ENCODE results near the gene SLC31A1. TPM values are rescaled to one million over a fixed set of nuclear protein-coding genes. Genes with fewer than 3 reads are reported as not detected.

Gene SLC31A1
- 27.8 and 37.9 TPM in 2 replicates for total RNA-seq

DNA sequence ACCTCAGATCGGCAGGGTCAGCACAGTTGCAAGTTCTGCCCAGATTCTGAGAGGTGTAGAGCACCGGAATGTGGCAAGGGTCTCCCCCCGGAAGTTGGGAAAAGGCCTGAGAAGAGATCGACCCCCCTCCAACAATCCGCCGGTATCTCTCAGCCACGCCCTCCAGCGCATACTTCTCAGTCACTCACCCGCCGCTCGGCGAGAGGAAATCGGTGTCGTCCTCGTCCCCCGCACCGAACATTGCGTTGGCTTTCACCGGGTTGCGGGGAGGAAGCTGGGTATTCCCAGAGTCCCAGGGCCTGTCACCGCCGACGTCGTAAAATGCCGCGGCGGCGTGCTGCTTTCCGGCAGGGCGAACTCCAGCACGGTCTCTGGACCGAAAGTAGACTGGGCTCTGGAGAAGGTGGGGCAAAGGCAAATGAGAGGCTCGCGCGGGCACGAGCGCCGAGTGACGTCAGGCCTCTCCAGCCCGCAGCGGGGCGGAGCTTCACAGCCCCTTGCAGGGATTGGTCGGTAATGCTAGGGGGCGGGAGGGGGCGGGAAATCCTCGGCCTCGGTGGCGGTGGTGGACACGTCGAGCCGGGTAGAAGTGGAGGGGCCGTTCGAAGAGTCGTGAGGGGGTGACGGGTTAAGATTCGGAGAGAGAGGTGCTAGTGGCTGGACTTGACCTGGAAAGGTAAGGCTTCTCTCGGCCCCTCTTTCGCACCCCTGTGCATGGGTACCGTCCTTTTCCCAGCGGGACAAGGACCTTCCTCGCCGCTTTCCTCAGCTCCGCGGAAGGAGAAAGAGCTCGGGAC lies at the start of gene SLC31A1, which contains the start of gene FKBP15:
Gene SLC31A1 (plus strand): TSS at position 542 of the 797 bp plus-strand sequence. CDS start 34,605 bp downstream, outside the sequence.
Gene FKBP15 (minus strand): TSS at position 275 of the 797 bp plus-strand sequence. CDS start 34 bp downstream, at position 241.

DNA sequence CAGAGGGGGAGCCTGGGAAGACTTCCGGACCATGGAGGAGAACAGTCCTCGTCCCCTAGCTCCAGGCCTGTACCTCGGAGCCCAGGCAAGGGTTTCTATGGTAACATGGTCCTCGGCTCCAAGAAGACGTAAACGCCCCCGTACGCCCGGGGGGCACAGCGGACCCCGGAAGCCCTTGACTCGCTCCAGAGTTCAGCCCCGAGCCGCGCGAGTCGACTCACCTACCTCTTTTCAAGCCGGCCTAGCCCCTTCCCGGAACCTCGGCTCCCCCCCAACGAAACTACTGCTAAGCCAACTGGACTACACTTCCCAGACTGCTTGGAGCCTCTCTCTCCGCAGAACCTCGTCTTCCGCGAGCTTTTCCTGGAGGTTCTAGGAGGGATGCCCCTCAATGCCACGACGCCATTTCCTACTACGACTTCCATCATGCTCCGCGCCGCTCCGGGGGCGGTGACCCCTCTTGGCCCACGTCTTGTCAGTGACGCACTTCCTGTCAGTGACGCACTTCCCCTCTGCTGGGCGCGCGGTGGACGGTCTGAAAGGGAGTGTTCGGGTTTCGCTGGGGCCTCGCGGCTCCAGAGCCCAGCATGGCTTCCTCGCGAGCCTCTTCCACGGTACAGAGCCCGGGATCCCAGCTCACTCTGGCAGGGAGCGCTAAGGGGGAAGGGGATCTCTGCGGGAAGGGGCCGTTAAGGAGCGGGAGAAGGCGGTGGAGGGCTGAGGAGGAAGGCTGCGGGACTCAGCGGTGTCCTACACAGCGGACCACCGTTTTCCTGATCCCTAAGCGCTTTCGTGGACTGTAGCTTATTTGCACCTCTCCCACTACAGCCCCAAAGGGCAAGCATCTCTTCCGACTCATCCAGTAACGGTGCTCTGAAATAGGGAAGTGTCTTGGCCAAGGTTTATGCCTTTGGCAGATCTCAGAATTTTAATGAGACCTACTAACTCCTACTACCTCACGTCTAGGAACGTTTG lies 54.1 kb downstream of the SLC31A1 start, which contains the start of the genes CDC26 and PRPF4:
Gene CDC26 (minus strand): TSS at position 416 of the 975 bp plus-strand sequence. CDS start 3,065 bp downstream, outside the sequence.
Gene PRPF4 (plus strand): TSS at position 502 of the 975 bp plus-strand sequence. CDS start 86 bp downstream, at position 588.

DNA sequence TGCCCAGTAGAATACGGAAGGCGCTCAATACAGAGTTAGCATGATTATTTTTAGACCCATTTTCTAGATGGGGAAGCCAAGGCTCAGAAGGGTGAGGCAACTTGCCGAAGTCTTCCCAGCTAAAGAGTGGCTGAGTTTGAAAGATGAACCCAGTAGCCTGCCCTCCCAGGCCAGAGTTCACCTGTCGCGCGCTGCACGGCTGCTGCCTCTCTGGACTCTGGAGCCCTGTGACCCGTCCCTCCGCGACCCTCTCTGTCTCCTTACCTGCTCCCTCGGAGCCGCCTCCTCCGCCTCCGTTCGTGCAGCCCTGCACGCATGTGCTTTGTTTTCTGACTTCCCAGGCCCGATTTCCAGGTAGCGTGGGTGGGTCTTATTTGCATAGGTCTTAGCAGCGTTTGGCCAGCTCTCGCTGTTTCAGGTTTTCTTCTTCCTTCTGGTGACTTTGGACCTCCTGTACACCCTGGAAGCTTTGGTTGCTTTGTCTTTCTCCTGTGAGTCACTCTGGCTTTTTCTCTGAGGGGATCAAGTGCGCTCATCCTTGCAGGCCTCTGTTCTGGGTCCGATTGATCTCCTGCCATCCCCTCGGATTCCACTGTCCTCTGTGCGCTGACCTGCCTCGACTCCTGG lies 81.6 kb downstream of the SLC31A1 start, which contains the start of gene RNF183:
Gene RNF183 (minus strand): TSS at position 585 of the 627 bp plus-strand sequence. CDS start 5,192 bp downstream, outside the sequence.

Other genes with a start within 250 kb of the SLC31A1 start
- gene ZNF883, start 209.4 kb upstream of the SLC31A1 start, total RNA-seq = 1.2 and 2.2 TPM in 2 replicates
- gene ZFP37, start 164.8 kb upstream of the SLC31A1 start, total RNA-seq = 2.5 and 3.1 TPM in 2 replicates
- 15.4 and 21.6 TPM in 2 replicates for gene SLC31A2, start 70.5 kb upstream of the SLC31A1 start, total RNA-seq
- gene FKBP15, start 267 bp upstream of the SLC31A1 start, total RNA-seq = 17.5 and 27.3 TPM in 2 replicates
- 40.1 and 53.2 TPM in 2 replicates for gene CDC26, start 54.0 kb downstream of the SLC31A1 start, total RNA-seq
- gene PRPF4, start 54.1 kb downstream of the SLC31A1 start, total RNA-seq = 23.9 and 46.6 TPM in 2 replicates
- 0.37 TPM in 1 of 2 replicates, not detected in the other for gene RNF183, start 81.8 kb downstream of the SLC31A1 start, total RNA-seq
- 1.3 and 2.7 TPM in 2 replicates for gene WDR31, start 118.7 kb downstream of the SLC31A1 start, total RNA-seq
- gene BSPRY, start 128.0 kb downstream of the SLC31A1 start, total RNA-seq = not detected in 2 replicates
- 10.6 and 15.5 TPM in 2 replicates for gene HDHD3, start 155.4 kb downstream of the SLC31A1 start, total RNA-seq
- 17.7 and 24.2 TPM in 2 replicates for gene ALAD, start 179.7 kb downstream of the SLC31A1 start, total RNA-seq
- gene POLE3, start 189.1 kb downstream of the SLC31A1 start, total RNA-seq = 27.5 and 64.3 TPM in 2 replicates
- 0.25 and 0.77 TPM in 2 replicates for gene C9orf43, start 189.2 kb downstream of the SLC31A1 start, total RNA-seq
- gene RGS3, start 242.2 kb downstream of the SLC31A1 start, total RNA-seq = 44.2 and 46.5 TPM in 2 replicates